ENCODE data around the gene GATA6.
"Not testable (repeated sequence)": the region's sequence is repeated elsewhere in the genome, so short reads cannot be mapped to it uniquely, and the experiment has no call there.

GATA6 gene

GRCh38 chr18:22182884-22183697 is 13.7 kb downstream of the GATA6 start:
- DNase-seq (ENCODE audit: low spot score) = no peak

DNA sequence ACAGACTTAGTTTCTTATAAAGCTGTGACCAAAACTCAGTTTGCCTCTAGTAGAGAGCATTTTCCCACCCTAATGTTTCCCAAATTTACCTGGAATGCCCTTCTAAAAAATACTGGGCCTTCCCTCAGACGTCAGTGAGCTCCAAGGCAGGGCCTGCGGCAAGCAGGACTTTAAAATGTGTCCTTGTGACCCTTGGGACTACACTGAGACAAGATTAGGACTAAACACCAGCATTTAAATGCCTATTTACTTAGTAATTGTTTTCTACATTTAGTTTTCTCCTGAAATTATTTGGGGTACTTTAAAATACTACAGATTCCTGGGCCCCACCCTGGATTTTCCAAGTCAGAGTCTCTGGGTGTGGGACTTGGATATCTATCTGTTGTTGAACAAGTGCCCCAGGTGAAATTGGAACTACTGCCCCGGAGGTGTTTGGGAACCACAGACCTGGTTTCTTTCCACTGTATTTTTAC is 14.3 kb downstream of the GATA6 start:
- DNase-seq (ENCODE audit: low spot score) = no peak

DNA sequence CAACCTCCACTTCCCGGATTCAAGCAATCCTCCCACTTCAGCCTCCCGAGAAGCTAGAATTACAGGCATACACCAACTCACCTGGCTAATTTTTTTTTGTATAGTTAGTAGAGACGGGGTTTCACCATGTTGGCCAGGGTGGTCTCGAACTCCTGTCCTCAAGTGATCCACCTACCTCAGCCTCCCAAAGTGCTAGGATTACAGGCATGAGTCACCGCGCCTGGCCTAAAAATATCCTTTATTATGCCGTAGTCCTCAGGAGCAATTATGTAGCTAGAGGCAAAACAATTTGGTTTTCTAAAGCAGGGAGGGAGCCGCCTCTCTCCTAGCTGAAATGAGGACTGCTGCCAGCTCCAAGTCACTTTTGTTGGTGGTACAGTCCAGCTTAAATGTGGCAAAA is 15.2 kb downstream of the GATA6 start:
- DNase-seq (ENCODE audit: low spot score) = not testable (repeated sequence)

DNA sequence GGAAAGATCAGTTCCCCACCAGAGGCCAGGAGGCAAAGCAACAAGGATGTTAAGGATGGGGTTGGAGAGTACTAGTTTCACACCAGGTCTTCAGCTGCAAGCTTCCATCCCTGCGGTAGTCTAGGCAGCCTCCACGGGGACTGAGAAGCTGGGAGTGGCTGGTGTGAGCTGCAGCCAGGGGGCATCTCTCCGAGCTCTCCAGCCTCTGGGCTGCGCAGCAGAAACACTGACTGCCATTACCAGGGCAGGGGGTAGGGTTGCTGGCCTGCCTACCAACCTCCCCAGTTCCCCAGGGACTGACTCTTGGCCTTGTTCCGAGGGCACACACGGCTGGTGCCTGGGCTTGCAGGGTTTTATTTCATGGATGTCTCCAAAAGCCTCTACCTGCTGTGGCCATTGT is 15.9 kb downstream of the GATA6 start:
- no peak for DNase-seq (ENCODE audit: low spot score)

GRCh38 chr18:22185771-22186386 is 16.5 kb downstream of the GATA6 start:
- no peak for DNase-seq (ENCODE audit: low spot score)

- DNase-seq (ENCODE audit: low spot score) = no peak
These were observed 17.1 kb downstream of the GATA6 start for GRCh38 chr18:22186484-22186971.

GRCh38 chr18:22188559-22189267 is 19.3 kb downstream of the GATA6 start:
- DNase-seq (ENCODE audit: low spot score) = no peak

DNA sequence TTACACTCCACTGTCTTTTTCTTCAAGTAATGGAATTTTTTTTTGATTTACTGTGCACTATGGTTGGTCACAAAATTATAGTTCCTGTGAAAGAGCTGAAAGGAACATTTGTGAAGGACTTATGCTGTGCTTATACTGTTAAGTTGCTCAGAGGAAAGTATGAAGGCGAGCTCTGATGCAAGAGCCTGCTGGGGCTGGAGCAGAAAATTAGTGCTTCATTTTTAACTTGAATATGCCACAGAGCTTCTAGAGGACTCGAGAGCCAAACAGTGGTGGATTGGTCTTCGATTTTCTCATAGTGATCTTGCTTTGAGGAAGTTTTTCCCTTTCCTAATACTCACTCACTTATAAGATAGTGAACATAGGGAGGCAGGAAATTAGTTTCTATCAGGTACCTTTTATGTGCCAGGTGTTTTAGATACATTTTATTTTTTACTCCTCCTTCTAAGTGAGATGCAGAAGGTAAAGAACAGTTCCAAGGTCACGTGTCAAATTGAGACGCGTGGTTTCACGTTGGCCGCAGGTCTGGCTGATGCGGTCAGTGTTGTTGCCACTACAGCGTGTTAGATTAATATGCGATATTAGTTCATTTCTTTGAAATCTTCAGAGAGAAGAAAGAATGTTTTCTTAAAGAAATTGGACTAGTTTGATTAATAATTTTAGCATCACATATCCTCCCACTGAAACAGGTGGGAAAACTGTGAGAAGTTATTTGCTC is 20.2 kb downstream of the GATA6 start:
- no peak for DNase-seq (ENCODE audit: low spot score)

DNA sequence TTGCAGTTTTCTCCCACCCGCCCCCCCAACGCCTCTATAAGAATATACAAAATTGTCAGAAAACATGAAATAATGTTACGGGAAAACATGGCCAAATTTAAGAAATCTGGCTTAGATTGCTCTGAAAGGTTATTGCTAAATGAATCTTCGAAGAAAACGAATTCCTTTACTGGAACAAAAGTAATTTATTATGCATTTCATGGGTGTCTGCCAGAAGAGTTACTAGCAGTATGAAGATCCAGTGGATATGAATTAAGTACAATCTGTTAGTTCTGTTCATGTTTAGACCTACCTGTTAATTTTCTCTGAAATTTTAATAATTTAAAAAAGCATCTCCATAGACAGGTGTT is 21.9 kb downstream of the GATA6 start:
- DNase-seq (ENCODE audit: low spot score) = no peak

DNA sequence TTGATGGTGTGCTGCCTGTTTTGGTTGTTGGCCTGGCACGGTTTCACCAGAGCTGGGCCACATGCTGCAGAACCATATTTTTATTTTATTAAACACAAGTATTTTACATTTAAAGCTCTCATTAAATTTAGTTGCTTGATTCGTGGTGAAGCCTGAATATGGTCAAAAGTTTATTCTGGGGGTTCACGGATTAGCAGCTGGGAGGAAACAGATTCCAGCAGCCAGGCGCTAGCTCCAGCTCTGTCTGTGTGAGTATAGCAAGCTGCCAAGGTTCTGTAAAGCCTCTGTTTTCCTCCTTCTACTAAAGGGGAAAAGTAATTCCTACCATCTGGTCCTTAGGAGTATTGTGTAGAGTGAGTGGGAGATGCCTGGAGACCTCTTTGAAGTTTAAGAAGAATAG is 22.5 kb downstream of the GATA6 start:
- no peak for DNase-seq (ENCODE audit: low spot score)

DNA sequence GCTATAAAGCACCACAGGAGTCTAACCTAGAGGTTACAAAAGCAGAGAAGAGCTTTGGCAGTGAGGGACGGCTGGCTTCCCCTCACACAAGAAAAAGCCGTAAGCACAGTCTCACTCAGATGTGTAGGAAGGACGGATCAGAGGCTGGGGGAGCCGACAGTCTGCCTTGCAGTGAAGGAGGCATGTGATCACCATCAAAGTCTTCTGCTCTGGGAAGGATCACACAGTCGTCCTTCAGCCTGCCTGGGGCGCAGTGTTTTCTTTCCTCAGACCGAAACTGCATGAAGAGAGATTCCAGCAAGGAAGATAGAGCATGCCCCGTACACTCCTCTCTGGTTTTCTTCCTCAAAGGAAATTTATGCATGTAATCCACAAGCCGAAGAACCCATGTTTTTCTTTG is 24.1 kb downstream of the GATA6 start:
- DNase-seq (ENCODE audit: low spot score) = no peak

DNA sequence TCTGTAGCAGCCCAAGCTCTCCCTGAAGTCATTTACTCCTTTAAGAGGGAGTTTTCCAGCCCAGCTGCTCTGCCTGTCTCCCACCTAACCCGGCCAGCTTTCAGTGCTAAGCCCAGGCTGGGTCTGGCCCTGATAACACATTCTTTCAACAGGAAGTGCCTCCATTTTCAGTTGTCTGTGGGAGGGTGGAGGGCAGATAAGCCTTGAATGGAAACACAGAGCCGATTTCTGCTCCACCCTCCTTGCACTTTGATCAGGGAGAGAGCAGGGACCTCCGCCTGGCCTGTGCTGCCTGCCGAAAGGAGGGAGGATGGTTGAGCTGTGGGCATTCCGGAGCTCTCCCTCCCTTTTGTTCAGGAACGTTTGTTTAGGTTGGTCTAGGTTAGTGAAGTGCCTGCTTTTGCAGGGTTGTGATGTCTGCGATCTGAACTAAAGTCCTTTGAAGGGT is 24.8 kb downstream of the GATA6 start:
- DNase-seq (ENCODE audit: low spot score) = no peak

DNA sequence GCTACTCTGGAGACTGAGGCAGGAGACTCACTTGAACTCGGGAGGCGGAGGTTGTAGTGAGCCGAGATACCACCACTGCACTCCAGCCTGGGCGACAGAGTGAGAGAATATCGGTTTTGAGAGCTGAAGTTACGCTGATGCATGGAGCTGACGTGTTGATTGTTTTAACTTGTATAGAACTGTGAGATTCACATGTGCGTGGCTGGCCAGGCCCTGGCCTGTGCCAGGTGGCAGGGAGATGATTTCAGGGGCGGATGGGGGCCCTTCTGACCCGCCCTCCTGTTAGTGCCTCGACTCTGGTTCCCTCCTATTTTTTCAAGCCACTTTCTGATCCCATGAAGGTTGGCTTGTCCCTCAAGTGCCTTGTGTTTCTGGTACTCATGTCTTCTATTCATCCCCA is 25.7 kb downstream of the GATA6 start:
- no peak for DNase-seq (ENCODE audit: low spot score)

- not testable (repeated sequence) for DNase-seq (ENCODE audit: low spot score)
These were observed 27.6 kb downstream of the GATA6 start for GRCh38 chr18:22196943-22197342.

DNA sequence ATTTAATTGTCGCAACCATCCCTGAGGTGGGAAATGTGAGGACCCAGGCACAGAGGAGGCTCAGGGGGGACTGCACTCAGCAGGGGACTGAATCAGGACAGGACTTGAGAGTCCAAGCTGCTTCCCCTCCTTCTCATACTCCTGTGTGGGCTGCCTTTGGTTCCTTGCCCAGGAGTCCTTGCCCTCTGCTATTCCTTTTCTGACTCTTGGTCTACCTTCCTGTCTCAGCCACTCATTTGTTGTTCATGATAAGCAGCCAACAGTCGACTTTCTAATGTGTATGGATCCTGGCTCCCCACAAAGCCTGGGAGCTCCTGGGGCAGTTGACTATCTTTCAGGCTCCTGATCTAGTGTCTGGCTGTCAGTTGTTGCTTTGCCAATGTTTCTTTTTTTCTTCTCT is 28.3 kb downstream of the GATA6 start:
- no peak for DNase-seq (ENCODE audit: low spot score)

DNA sequence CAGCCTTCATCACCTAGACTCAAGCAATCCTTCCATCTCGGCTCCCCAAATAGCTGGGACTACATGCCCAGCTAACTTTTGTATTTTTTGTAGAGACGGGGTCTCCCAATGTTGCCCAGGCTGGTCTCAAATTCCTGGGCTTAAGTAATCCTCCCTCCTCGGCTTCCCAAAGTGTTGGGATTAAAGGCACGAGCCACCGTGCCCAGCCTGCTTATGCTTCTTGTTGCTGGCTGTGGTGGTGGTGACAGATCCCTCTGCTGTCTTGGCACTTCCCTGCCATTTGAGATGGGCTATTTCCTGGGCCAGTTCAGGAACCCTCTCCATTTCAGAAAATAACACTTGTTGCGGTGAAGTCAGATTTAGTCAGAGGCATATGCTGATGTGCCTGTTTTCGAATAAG is 28.8 kb downstream of the GATA6 start:
- no peak for DNase-seq (ENCODE audit: low spot score)

GRCh38 chr18:22199005-22199404 is 29.6 kb downstream of the GATA6 start:
- DNase-seq (ENCODE audit: low spot score) = no peak

DNA sequence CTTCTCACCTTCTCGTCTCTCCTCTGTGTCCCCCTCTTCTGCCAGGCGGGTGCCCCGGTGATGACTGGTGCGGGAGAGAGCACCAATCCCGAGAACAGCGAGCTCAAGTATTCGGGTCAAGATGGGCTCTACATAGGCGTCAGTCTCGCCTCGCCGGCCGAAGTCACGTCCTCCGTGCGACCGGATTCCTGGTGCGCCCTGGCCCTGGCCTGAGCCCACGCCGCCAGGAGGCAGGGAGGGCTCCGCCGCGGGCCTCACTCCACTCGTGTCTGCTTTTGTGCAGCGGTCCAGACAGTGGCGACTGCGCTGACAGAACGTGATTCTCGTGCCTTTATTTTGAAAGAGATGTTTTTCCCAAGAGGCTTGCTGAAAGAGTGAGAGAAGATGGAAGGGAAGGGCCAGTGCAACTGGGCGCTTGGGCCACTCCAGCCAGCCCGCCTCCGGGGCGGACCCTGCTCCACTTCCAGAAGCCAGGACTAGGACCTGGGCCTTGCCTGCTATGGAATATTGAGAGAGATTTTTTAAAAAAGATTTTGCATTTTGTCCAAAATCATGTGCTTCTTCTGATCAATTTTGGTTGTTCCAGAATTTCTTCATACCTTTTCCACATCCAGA is 31.3 kb downstream of the GATA6 start:
- no peak for DNase-seq (ENCODE audit: low spot score)

DNA sequence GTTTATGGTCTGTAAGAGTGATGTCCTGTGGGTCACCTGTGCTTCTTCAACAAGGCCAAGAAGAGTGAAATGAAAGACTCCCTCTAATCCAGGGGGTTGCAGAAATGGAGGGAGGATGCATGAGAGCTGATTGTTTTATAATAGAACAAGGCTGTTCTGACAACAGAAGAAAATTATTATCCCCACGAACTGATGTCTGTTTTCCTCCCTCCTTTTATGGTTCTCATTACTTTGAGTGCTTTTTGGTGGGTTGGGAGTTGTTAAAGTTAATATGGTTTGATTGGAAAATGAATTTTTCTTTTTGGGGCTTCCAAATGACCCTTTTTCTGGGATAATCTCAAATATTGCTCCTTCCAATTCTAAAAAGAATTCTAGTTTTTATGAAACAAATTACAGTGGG is 33.6 kb downstream of the GATA6 start:
- DNase-seq (ENCODE audit: low spot score) = no peak

DNA sequence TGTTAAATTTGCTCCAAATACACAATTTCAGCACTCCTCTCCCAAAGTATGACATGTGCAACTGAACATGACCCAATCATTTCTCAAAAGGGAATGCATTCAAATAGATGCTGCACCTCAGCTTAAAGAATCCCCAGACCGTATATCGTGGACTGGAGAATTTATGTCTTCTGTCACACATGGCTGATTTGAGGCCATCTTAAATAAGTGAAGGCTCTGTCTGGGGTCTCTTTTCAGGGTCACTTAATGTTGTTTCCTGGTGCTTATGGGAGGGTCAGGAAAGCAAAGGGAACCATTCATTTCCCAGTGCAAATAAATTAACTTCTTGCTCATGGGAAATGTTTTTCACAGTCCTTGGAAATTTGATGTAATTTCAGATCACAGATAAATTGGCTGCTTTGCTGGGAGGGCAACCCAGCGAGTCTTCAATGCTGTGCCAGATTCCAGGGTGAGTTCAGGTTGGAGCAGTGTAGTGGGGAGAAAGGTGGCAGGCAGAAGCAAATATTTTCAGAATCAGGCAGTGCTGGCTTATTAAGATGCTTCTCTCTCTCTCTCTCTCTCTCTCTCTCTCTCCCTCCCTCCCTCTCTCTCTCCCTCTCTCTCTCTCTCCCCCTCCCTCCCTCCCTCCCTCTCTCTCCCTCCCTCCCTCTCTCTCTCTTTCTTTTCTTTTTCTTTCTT is 34.3 kb downstream of the GATA6 start:
- DNase-seq (ENCODE audit: low spot score) = no peak

GRCh38 chr18:22204214-22204536 is 34.8 kb downstream of the GATA6 start:
- DNase-seq (ENCODE audit: low spot score) = no peak
